NT2/D1 (cell line): ENCODE measurements around the gene MED23.

Experiments used
- DNase-seq: peaks from one replicate; pipeline ENCODE4 v3.0.0-alpha.2; 2011; ENCODE audit warnings: low read depth, low spot score
- H3K27me3 ChIP-seq: 2 replicates; pipeline ENCODE4 v1.6.0; 2011; ENCODE audit warnings: mild to moderate bottlenecking; ENCODE audit not compliant: insufficient read length, insufficient read depth
- H3K36me3 ChIP-seq: 2 replicates; pipeline ENCODE4 v1.6.1; 2011; ENCODE audit warnings: mild to moderate bottlenecking, low read length, mixed read lengths; ENCODE audit not compliant: insufficient read depth, insufficient read length
- H3K4me1 ChIP-seq: 2 replicates; pipeline ENCODE4 v1.5.1; 2011; ENCODE audit not compliant: insufficient read depth, insufficient read length
- H3K4me3 ChIP-seq: 2 replicates; pipeline ENCODE4 v1.5.1; 2011; ENCODE audit warnings: low read depth; ENCODE audit not compliant: insufficient read length
- H3K9ac ChIP-seq: 2 replicates; pipeline ENCODE4 v1.6.0; 2011; ENCODE audit warnings: low read depth; ENCODE audit not compliant: insufficient read length
- H3K9me3 ChIP-seq: 2 replicates; pipeline ENCODE4 v1.5.1; 2011; ENCODE audit warnings: mild to moderate bottlenecking, low read length; ENCODE audit not compliant: insufficient read depth
- SUZ12 ChIP-seq: IDR thresholded peaks from 2 replicates; pipeline ENCODE4 v1.6.1; 2011; ENCODE audit not compliant: insufficient read length, insufficient read depth; ENCODE audit errors: extremely low read depth
- YY1 ChIP-seq: IDR thresholded peaks from 2 replicates; pipeline ENCODE4 v1.6.1; 2011; ENCODE audit not compliant: insufficient read length, insufficient read depth
- ZNF274 ChIP-seq: IDR thresholded peaks from 2 replicates; pipeline ENCODE4 v1.6.1; 2011; ENCODE audit warnings: mild to moderate bottlenecking, low read depth, low read length

The MED23 gene

DNA sequence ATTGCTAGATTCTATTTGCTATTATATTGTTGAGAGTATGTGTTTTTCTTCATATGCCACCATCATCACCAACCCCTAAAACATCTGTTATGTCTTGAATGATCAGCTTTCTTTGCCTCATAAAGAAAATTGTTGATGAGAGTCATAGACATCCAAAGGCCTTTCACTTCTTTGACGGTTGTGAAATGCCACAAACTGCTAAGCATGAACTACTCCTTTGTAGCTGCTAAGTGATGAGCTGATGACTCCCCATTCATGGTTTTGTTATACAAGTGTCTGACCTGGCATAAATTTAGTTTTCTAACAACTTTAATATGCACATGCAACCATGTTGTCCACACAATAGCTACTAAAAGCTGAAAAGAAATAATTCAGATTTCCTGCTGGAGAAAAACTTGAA, 684 bp upstream of the MED23 start:
- DNase-seq: no peak
- TF ChIP-seq YY1 (no peak), SUZ12 (no peak), ZNF274 (no peak)
- H3K9me3 ChIP-seq: no peaks in the 10 kb centered on the region
- no peaks in the 10 kb centered on the region for H3K4me1 ChIP-seq
- H3K27me3 ChIP-seq: no peaks in the 10 kb centered on the region
- peaks cover 25% of the 10 kb centered on the region for H3K36me3 ChIP-seq
- no peak overlapping the region for H3K4me3 ChIP-seq
- H3K9ac ChIP-seq: no peak overlapping the region

DNA sequence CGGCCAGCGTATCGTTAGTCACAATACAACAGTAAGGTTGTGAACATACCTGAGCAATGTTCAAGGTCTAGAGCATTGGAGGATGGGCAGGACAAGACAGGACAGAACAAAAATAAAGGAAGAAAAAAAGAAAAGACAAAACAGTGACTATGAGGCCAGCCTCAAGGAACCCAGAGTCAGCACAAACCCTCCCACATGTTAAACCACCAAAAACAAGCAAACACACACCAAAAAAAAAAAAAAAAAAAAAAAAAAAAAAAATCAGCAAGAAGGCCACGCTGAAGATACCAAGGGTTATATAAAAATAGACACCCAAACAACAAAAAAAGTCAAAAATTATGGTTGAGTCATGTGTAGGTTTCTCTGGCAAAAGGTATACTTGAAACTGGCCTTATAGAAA, 12.8 kb downstream of the MED23 start:
- H3K4me3 ChIP-seq: no peak overlapping the region
- H3K9ac ChIP-seq: no peak overlapping the region
- no peaks in the 10 kb centered on the region for H3K27me3 ChIP-seq
- H3K36me3 ChIP-seq: peaks cover 62% of the 10 kb centered on the region
- no peaks in the 10 kb centered on the region for H3K4me1 ChIP-seq
- H3K9me3 ChIP-seq: no peaks in the 10 kb centered on the region
- TF ChIP-seq YY1: no peak
- TF ChIP-seq ZNF274: no peak
- no peak for TF ChIP-seq SUZ12
- DNase-seq: no peak

DNA sequence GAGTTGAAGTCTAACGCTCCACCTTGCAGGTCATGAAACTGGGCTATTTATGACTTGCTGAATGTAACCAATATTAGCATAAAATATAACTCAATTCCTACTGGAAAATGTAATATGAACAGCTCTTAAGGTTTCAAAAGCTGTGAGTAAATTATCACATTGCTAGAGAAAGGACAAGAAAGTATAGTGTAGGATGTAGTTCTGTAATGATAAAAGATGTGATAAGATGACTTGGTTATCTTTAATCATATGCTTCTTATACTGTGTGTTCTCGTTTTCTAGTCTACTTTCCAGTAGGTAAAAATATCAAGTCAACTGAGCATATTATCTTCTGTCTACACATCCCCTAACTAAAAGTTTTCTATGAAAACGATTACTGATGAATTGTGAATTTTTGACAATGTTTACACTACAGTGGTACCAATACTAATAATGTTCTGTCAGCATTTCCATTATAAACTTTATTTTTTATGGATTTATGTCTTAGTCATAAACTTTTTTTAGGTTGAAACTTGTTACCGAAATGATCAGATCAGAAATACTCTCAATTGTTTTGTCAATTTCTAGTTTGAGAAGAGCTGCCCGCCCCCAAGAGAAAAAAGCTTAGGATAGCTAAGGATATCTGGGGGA, 14.6 kb downstream of the MED23 start:
- no peaks in the 10 kb centered on the region for H3K4me1 ChIP-seq
- H3K4me3 ChIP-seq: no peak overlapping the region
- DNase-seq: no peak
- H3K9me3 ChIP-seq: no peaks in the 10 kb centered on the region
- H3K9ac ChIP-seq: no peak overlapping the region
- peaks cover 61% of the 10 kb centered on the region for H3K36me3 ChIP-seq
- H3K27me3 ChIP-seq: no peaks in the 10 kb centered on the region
- TF ChIP-seq ZNF274: no peak
- no peak for TF ChIP-seq YY1
- TF ChIP-seq SUZ12: no peak

DNA sequence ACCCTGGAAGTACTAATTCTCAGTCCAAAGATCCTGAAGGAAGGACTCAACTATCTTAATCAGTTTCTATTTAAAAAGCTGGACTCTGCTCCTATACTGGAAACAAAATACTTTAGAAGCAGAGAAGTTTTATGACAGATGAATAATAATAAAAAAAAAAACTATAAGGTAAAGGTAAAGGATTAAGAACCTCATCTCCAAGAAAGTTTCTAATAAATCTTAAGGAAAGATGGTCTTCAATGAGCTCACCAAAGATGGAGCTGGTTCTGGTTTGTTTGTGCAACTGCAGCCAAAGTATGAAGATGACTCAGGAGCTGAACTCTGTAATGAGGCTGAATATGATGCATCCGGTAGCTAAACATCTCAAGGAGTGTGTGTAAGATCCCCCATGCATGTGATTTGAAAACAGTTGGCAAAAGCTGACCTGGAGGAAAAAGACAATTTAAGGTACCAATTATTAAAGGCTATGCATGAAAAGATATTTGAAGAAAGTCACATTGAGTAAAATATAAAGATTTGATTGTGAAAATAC, 25.2 kb downstream of the MED23 start:
- Histone ChIP-seq H3K9ac (no peak overlapping the region), H3K27me3 (no peaks in the 10 kb centered on the region), H3K36me3 (peaks cover 66% of the 10 kb centered on the region), H3K4me3 (no peak overlapping the region), H3K9me3 (no peaks in the 10 kb centered on the region), H3K4me1 (no peaks in the 10 kb centered on the region)
- TF ChIP-seq ZNF274 (no peak), YY1 (no peak), SUZ12 (no peak)
- no peak for DNase-seq

DNA sequence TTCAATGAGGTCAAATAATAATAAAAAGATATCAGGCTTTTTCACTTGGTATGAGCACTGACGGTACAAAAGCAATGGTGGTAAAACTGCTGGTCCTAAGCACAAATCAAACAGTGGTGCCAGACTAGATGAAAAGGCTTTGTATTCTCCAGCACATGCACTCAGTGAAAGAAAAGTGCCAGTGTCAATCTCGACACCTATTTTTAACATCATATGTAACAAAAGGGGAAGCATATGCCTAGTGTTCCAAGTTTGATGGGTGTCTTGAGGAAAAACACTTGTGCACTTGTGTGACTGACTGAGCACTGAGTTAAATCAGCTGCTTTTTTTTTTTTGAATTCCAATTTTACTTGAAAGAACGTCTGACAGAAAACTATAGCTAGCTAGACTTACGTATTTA, 27.3 kb downstream of the MED23 start:
- H3K27me3 ChIP-seq: no peaks in the 10 kb centered on the region
- TF ChIP-seq SUZ12 (no peak), ZNF274 (no peak), YY1 (no peak)
- H3K9ac ChIP-seq: no peak overlapping the region
- DNase-seq: no peak
- no peak overlapping the region for H3K4me3 ChIP-seq
- H3K9me3 ChIP-seq: no peaks in the 10 kb centered on the region
- H3K4me1 ChIP-seq: no peaks in the 10 kb centered on the region
- H3K36me3 ChIP-seq: peaks cover 72% of the 10 kb centered on the region

DNA sequence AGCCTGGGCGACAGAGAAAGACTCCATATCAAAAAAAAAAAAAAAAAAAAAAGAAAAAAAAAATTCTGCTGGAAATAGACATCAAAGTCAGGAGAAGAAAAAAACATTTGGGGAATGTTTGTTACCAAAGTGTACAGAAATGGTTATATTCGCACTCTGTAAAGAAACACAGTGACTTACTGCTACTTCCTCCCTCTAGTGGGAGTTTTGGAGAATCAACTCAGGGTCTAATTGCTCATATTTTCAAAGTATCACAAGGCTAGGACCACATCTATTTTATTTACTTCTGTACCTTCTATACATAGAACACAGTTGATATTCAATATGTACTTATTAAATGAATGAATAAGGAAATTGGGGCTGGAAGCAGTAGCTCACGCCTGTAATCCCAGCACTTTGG, 30.6 kb downstream of the MED23 start:
- no peak for DNase-seq
- Histone ChIP-seq H3K9ac (no peak overlapping the region), H3K4me3 (no peak overlapping the region), H3K9me3 (no peaks in the 10 kb centered on the region), H3K36me3 (peaks cover 75% of the 10 kb centered on the region), H3K4me1 (no peaks in the 10 kb centered on the region), H3K27me3 (no peaks in the 10 kb centered on the region)
- TF ChIP-seq ZNF274: no peak
- TF ChIP-seq SUZ12: no peak
- no peak for TF ChIP-seq YY1

DNA sequence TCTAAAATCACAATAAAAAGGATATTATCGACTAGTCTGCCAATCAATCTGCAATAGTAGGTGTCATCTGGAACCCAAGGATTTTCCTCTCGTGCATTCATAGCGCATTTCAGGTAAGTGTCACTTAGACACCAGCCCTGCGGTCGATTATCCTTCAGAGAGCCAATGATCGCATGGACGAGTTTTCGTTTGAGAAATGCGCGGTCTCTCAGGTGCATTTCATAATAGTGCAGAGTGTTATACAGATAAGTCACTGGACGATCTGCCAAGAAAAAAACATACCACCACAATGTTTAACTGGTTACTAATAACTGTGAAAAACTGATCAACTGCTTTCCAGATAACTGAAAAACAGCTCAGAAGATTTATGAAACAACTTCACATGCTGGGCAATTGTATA, 34.0 kb downstream of the MED23 start:
- Histone ChIP-seq H3K36me3 (peaks cover 74% of the 10 kb centered on the region), H3K27me3 (no peaks in the 10 kb centered on the region), H3K4me1 (no peaks in the 10 kb centered on the region), H3K9ac (no peak overlapping the region), H3K9me3 (no peaks in the 10 kb centered on the region), H3K4me3 (no peak overlapping the region)
- TF ChIP-seq SUZ12 (no peak), YY1 (no peak), ZNF274 (no peak)
- no peak for DNase-seq
